NB4 (cell line): ENCODE measurements around the gene LCORL.

Experiments
- DNase-seq: peaks from one replicate; pipeline ENCODE4 v3.0.0; 2010; ENCODE audit warnings: low read depth
- H3K4me3 ChIP-seq: one replicate; pipeline ENCODE4 v1.5.1; 2011; ENCODE audit warnings: mild to moderate bottlenecking, low read depth, low read length, moderate library complexity
- MYC ChIP-seq: IDR thresholded peaks from 2 replicates; pipeline ENCODE4 v1.6.1; 2011; ENCODE audit warnings: low read depth, low read length
- POLR2A ChIP-seq: IDR thresholded peaks from 2 replicates; pipeline ENCODE4 v1.6.1; 2011; ENCODE audit warnings: mild to moderate bottlenecking; ENCODE audit not compliant: insufficient read length; ENCODE audit errors: extremely low read depth
- TF ChIP-seq, protein P1 (sequence below): IDR thresholded peaks from one replicate; pipeline ENCODE4 v1.5.1; 2012; ENCODE audit warnings: low read depth, low read length
- TF ChIP-seq, protein P2 (sequence below): IDR thresholded peaks from 2 replicates; pipeline ENCODE4 v1.6.1; 2011; ENCODE audit warnings: low read depth, low read length

Gene LCORL

DNA sequence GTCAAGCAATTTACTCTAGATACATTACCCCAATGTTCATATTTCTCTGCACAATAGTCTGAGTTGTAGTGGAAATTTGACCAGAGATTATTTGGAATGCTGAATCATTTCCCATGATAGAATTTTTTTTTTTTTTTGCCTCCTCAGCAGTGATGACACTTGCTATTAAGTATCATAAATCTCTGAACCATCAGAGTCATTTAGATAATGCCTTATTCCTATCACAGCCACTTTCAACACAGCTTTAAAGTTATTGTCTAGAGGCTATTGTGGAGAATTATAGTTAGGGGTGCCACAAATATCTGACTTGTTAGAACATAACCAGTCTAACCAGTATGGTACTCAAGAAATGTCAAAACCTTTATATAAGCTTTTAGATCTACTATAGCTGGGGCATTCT is 79.8 kb downstream of the LCORL start:
- no peak for DNase-seq
- TF ChIP-seq POLR2A (no peak), MYC (no peak)
- TF ChIP-seq, protein P1, sequence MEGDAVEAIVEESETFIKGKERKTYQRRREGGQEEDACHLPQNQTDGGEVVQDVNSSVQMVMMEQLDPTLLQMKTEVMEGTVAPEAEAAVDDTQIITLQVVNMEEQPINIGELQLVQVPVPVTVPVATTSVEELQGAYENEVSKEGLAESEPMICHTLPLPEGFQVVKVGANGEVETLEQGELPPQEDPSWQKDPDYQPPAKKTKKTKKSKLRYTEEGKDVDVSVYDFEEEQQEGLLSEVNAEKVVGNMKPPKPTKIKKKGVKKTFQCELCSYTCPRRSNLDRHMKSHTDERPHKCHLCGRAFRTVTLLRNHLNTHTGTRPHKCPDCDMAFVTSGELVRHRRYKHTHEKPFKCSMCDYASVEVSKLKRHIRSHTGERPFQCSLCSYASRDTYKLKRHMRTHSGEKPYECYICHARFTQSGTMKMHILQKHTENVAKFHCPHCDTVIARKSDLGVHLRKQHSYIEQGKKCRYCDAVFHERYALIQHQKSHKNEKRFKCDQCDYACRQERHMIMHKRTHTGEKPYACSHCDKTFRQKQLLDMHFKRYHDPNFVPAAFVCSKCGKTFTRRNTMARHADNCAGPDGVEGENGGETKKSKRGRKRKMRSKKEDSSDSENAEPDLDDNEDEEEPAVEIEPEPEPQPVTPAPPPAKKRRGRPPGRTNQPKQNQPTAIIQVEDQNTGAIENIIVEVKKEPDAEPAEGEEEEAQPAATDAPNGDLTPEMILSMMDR: no peak
- TF ChIP-seq, protein P2, sequence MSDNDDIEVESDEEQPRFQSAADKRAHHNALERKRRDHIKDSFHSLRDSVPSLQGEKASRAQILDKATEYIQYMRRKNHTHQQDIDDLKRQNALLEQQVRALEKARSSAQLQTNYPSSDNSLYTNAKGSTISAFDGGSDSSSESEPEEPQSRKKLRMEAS: no peak
- H3K4me3 ChIP-seq: no peak overlapping the region

DNA sequence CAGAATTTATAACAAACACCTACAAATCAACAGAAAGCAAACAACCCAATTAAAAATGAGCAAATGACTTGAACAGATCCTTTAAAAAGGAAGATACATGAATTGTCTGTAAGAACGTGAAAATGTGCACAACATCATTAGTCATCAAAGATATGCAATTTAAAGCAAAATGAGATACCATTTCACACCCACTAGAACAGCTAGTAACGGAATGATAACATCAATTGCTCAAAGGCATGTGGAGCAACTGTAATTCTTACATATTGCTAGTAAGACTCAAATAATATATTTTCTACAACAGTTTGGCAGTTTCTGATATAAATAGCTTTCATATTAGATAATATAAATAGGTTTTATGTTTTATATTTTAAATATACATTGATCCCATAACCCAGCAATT is 82.5 kb downstream of the LCORL start:
- no peak for DNase-seq
- H3K4me3 ChIP-seq: no peak overlapping the region
- TF ChIP-seq, protein P2: no peak
- TF ChIP-seq, protein P1: no peak
- TF ChIP-seq POLR2A (no peak), MYC (no peak)

DNA sequence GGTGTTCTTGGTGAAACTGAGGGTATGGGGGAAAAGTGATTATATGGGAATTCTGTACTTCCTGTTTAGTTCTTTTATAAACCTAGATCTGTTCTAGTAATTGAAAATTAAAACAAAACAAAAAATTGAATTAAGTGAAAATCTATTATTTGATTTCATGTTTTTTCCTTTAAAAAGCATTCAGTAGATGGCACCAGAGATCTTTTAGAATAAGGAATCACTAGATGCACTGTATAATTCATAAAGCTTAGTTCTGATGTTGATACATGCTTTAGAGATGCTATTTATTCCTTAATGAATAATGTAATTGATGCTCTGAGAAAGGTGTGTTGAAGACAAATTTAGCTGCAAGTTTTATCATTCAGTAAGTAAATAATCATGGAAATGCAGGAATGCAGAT is 87.3 kb downstream of the LCORL start:
- DNase-seq: no peak

DNA sequence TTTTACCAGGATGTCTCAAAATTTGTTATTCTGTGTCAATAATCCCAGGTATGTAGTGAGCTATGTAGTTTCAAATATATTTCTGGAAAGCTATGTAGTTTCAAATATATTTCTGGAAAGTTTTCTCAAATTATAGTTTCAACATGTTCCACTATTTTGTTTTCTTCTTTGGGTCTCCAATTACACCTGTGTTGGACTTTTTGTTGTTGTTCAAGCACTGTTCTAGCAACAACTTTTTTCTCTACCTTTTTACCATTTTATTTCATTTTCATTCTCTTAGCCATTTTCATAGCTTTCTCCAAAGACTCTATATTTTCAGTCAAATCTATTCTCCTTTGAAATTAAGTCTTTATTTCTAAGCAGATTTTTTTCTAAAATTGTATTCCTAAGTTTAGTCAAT is 88.4 kb downstream of the LCORL start:
- DNase-seq: no peak
- H3K4me3 ChIP-seq: no peak overlapping the region
- TF ChIP-seq, protein P2: no peak
- TF ChIP-seq POLR2A (no peak), MYC (no peak)
- TF ChIP-seq, protein P1: no peak

More for the DNA sequence above, 87.3 kb downstream of the LCORL start:
- TF ChIP-seq, protein P2: no peak
- TF ChIP-seq POLR2A (no peak), MYC (no peak)
- TF ChIP-seq, protein P1: no peak
- no peak overlapping the region for H3K4me3 ChIP-seq

DNA sequence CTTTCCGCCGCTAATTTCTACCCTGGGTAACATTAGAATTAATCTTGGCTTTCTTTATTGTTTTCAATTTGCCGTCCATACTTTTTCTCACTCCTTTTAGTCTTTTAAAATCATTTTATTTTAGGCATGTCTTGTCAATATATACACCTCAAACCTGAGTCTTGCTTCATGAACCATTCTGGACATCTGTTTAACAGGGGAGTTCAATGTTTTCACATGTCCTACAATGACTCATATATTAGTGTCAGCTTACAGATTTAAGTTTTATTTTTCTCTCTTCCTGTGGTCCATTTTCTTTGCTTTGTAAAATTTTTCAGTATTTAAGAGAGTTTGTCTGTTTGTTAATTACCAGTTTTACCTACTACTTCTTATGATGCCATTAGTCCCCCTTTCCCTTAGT is 89.5 kb downstream of the LCORL start:
- no peak overlapping the region for H3K4me3 ChIP-seq
- DNase-seq: no peak
- TF ChIP-seq POLR2A (no peak), MYC (no peak)
- TF ChIP-seq, protein P2: no peak
- TF ChIP-seq, protein P1: no peak

DNA sequence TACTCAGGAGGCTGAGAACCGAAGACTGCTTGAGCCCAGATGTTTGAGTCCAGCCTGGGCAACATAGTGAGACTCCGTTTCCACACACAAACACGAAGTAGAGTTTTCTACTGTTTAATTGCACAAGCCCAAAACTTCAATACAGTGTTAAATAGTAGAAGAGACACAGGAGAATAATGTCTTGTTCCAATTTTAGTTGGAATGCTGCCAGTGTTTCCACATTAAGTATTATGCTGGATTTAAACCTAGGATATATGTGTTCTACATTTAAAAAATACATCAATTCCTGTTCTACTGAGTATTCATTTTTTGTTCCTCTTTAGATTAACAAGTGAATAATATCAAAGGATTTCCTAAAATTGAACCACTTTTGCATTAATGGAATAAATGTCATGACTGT is 91.3 kb downstream of the LCORL start:
- DNase-seq: no peak
- TF ChIP-seq MYC (no peak), POLR2A (no peak)
- TF ChIP-seq, protein P2: no peak
- TF ChIP-seq, protein P1: no peak
- H3K4me3 ChIP-seq: no peak overlapping the region
